Hematopoietic multipotent progenitor cell treated with erythropoietin and hydrocortisone succinate and interleukin-3 and kit ligand, for 17 days (in vitro differentiated cells): ENCODE data around the gene BOD1L1.

ENCODE experiments used
- DNase-seq: peaks from one replicate; pipeline ENCODE4 v3.0.0-alpha.2; 2015; ENCODE audit warnings: low spot score

Gene BOD1L1

GRCh38 chr4:13555325-13555724 lies 72.2 kb downstream of the BOD1L1 start:
- no peak for DNase-seq

DNA sequence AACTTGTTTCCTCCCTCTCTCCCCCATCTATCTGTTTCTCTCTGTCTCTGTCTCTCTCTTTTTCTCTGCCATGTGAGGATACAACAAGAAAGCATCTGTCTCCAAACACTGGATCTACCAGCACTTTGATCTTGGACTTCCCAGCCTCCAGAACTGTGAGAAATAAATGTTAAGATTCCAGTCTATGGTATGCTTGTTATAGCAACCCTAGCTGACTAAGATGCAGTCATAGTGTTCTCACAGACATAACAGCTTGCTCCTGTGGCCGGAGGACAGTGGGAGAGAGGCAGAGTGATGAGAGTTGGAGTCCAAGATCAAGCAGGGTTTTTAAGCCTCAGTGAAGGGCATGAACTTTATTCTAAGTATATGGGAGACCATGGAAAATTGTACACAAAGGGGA lies 74.4 kb downstream of the BOD1L1 start:
- DNase-seq, result no peak

DNA sequence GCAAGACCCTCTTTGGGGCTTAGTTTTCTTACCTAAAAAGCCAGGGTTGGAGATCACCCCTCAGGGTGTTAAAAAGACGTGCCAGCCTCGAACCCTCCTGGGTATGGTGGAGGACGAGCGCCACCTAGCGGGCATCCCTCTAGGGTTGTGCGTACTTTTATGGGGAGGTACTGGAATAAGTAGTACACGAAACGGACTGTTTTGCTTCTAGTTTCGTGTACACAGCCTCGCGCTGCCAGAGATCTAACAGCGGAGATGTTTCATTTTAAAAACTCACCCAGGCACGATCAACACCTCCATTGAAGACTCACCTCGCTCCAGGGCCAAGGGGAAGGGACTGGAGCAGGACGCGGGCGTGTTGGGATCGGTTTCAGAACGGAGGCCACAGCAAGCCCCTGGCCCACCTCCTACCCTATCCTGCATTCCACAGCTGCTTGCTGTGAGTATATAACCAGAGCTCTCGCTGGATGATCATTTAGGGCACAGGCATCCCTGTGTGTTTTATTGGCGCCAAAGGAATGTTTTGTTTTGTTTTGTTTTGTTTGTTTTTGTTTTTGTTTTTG lies 78.5 kb downstream of the BOD1L1 start:
- peak; percentile 78 for DNase-seq

DNA sequence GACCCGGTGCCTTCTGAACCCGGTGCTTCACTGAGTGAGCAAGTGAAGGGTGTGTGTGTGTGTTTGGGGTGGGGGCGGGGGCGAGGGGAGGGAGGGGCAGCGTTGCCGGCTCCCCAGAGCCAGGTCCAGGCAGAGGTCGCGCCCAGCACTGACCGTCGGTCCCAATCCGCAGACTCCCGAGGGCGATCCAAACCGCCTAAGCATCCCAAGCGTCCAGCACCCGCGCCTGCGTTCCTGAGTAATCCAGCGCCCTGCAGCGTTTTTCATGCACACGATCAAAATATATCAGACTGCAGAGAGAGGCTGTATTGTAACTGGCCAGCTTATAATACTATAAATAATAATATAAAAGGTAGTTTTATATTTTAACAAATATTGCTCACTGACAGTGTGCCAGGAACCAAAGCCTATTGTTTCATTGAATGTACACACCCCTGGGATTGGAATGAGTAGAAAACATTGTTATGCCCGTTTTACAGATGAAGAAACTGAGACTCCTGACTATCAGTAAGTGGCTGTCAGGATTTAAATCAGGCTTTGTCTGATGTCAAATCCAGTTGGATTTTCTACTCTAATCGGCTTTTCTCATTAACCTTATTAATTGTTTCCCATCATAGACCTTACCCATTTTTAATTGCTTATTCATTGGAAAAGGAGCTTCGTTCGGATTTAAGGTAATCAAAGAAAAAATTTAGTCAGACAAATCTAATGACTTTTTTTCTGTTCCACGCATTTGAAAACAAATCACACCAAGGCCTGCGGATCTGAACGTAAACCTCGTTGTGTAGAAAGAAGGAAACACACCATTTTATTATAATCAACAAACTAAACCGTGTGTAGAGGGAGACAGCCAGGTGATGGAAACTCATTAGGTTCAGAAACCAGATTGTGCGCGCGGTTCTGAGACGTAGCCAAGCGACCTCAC lies 79.2 kb downstream of the BOD1L1 start:
- no peak for DNase-seq

DNA sequence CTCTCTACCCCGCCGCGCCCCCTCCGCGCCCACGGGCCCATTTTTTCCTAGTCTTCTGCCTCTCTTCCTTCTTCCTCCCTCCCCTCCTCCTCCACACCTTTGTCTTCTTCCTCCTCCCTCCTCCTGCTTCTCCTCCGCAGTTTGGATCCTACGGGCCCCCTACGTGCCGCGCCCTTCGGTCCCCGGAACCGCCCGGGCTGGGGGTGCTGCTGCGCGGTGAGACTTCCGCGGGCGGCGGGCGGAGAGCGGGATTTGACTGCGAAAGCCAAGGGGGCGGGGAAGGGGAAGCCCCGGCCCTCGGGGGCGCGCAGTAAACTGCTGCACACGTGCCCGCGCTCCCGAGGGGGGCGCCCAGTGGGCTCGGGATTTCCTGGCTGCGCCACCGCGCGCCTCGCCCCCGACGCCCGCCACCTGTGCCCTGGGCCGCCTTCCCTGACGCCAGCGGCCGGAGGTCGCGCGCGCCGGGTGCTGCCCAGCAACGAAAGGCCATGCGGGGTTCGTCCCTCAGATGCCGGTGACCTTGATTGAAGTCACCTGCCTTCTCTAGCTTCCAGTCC lies 80.0 kb downstream of the BOD1L1 start:
- DNase-seq, result no peak

- no peak for DNase-seq
Measured at GRCh38 chr4:13546941-13547484, 80.5 kb downstream of the BOD1L1 start.

- DNase-seq, result no peak
Measured at GRCh38 chr4:13546142-13546940, 81.2 kb downstream of the BOD1L1 start.

DNA sequence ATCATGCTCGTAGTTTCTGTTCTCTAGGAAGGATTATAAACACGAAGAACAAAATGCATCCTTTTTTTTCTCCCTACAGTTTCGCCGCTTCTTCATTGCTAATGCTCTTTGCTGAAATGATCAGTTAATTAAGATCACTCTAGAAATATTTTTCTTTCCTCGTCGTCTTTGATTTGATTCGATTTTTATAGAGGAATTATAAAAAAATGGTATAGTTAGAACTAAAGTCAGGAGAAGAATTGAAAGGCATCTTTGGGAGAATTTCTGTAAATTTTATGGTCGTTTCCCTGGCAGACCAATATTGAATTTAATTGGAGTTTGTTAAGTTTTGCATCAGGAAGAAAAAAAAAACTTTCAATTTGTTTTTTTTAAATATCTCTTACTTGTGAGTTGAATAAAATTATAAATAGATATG lies 82.1 kb downstream of the BOD1L1 start:
- DNase-seq, result no peak

DNA sequence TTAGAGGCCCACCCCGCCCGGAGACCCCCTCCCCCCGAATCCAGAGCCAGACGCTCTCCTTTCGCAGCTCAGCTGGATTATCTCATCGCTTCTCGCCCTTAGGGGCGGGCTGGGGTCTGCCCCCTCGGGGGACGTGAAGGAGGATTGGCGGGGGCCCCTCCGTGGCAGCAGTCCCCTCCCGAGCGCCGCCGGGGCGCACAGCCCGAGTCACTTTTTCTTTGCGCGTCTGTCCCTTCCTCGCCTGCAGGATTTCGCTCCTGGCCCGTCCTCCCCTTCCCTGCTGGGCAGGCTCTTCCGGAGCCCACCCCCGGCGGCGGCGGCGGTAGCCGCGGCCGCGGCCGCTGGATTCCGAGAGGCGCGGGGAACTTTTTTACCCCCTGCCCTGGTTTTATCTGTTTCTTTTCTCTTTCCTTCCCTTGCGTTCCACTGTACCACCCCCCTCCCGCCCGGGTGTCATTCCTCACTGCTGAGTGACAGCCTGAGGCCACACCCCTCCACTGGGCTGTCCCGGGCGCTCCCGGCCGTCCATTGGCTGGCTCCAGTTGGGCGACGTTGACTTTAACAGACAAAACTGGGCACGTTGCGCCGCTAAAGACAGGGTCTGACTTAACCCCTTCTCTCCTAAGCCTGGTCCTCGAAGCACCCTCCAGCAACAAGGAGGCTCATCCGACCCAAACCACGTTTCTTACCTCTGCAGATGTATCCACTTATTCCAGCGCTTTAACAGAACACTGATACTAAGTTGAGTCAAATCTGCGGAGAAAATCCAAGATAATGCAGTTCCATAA lies 82.7 kb downstream of the BOD1L1 start:
- no peak for DNase-seq

- no peak for DNase-seq
Measured at GRCh38 chr4:13543839-13544605, 83.5 kb downstream of the BOD1L1 start, which contains the start of gene NKX3-2. Gene NKX3-2 (minus strand): TSS chr4:13544508. CDS start chr4:13544414, 94 bp downstream.

- no peak for DNase-seq
Measured at GRCh38 chr4:13543032-13543838, 84.3 kb downstream of the BOD1L1 start.

- no peak for DNase-seq
Measured at GRCh38 chr4:13542577-13543031, 84.9 kb downstream of the BOD1L1 start.

GRCh38 chr4:13541720-13542576 lies 85.6 kb downstream of the BOD1L1 start:
- DNase-seq, result no peak

DNA sequence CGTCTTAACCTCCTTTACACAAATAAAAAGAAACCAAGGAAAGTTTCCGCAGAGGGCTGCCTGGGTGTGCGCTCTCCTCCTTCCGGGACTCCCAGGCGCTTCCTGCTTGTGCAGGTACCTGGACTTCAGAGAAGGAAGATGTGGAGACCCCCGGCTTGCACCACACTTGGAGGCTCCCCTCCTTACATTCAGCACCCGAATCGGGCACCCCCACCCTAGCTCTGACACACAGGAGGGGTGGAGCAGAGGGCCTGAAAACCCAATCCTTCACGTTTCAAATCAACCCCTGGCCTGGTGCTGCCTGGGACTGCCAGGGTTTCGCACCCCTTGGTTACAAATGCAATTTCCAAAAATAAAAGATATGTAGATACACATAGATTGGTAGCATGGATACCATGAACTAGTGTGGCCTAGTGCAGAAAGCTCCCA lies 86.3 kb downstream of the BOD1L1 start:
- DNase-seq, result no peak

- no peak for DNase-seq
Measured at GRCh38 chr4:13540446-13541175, 86.9 kb downstream of the BOD1L1 start.

GRCh38 chr4:13539619-13540445 lies 87.7 kb downstream of the BOD1L1 start:
- DNase-seq, result no peak
